Adrenal gland (tissue), 5 donors: ENCODE data around the gene SLC27A2.

Source experiments
- POLR2A ChIP-seq, 2 donors: fragments of 450-650 bp; IDR thresholded peaks; one replicate each; pipeline ENCODE4 v1.6.1; 2017; ENCODE audit warnings: antibody characterized with exemption in 2 of 2, mild to moderate bottlenecking in 2 of 2, moderate library complexity in 1 of 2
- TF ChIP-seq, protein P1 (sequence below), 6 experiments: fragments of 450-650 bp in 4 of 6; fragments of 200-600 bp in 2 of 6; sonication (generic) in 1 of 6; IDR thresholded peaks; 1 replicate in 5 of 6; 2 replicates in 1 of 6; pipeline versions ENCODE4 v1.5.1 to v1.8.0; 2016 to 2021; ENCODE audit warnings: antibody characterized with exemption in 6 of 6, mild to moderate bottlenecking in 2 of 6, moderate library complexity in 1 of 6
- donor health status: DM: no; HTN: no; CAD: no.

DNA sequence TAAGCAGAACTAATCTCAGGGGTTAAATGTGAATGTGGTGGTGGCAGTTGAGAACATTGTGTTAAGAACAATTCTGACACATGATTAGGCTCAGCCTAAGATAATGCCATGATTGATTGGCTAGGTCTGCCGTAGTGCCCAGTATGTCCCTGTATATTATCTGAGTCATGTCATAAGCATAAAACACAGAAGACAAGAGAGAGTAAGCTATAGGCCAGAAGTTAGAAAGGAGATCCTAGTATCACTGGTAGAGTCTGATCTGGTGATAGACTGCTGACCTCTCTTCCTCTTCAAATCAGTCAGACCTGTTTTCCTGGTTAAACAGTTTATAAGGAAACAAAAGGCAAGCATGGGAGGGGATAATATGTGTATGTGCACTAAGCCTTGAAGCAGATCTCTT, 32.9 kb upstream of the SLC27A2 start:
- TF ChIP-seq, protein P1, sequence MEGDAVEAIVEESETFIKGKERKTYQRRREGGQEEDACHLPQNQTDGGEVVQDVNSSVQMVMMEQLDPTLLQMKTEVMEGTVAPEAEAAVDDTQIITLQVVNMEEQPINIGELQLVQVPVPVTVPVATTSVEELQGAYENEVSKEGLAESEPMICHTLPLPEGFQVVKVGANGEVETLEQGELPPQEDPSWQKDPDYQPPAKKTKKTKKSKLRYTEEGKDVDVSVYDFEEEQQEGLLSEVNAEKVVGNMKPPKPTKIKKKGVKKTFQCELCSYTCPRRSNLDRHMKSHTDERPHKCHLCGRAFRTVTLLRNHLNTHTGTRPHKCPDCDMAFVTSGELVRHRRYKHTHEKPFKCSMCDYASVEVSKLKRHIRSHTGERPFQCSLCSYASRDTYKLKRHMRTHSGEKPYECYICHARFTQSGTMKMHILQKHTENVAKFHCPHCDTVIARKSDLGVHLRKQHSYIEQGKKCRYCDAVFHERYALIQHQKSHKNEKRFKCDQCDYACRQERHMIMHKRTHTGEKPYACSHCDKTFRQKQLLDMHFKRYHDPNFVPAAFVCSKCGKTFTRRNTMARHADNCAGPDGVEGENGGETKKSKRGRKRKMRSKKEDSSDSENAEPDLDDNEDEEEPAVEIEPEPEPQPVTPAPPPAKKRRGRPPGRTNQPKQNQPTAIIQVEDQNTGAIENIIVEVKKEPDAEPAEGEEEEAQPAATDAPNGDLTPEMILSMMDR (IDR thresholded peaks at IDR 0.05) = no peak
- no peak for TF ChIP-seq POLR2A (IDR thresholded peaks at IDR 0.05)
